NAMALWA (cell line): Measurements from ENCODE around the gene DCAF8L1.
"Not testable (repeated sequence)": the region's sequence is repeated elsewhere in the genome, so short reads cannot be mapped to it uniquely, and the experiment has no call there.

Source experiments
- DNase-seq: peaks from one replicate; pipeline ENCODE4 v3.0.0-alpha.2; 2015; ENCODE audit warnings: low spot score

The DCAF8L1 gene

GRCh38 chrX:27981349-27981748, at the start of gene DCAF8L1:
Gene DCAF8L1 (minus strand): TSS chrX:27981449. CDS start chrX:27981334, 115 bp downstream.
- no peak for DNase-seq

DNA sequence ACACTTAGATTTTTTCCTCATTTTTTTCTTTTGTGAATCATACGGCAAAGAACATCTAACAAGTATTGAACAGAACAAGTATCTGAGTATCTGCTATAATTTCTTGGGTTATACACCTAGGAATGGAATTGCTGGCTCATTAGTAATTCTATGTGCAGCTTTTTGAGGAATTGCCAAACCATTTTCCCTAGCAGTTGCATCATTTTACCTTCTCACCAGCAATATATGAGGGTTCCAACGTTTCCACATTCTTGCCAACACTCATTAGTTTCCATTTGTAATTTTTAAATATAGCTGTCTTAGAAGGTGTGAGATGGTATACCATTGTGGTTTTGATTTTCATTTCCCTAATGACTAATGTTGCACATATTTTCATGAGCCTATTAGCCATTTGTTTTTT, 41.1 kb upstream of the DCAF8L1 start:
- DNase-seq = no peak

- no peak for DNase-seq
These were observed 35.6 kb upstream of the DCAF8L1 start for GRCh38 chrX:28016823-28017222.

- DNase-seq = no peak
These were observed 34.7 kb upstream of the DCAF8L1 start for GRCh38 chrX:28015993-28016392.

DNA sequence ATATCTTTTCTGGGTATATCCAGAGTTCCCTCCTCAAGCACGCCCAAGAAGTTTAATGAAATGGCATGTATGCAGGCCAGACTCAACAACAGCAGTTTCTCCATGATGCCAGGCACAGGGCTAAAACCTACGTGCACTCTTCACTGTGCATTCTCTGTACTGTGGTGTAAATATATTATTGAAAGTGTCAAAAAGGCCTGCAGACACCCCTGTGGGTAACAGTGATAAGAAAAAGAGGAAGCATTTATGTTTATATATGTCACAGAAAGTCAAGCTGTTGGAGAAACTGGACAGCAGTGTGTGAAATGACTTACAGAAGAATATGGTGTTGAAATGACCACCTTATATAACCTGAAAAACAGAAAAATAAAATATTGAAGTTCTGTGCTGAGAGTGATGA, 29.6 kb upstream of the DCAF8L1 start:
- no peak for DNase-seq

DNA sequence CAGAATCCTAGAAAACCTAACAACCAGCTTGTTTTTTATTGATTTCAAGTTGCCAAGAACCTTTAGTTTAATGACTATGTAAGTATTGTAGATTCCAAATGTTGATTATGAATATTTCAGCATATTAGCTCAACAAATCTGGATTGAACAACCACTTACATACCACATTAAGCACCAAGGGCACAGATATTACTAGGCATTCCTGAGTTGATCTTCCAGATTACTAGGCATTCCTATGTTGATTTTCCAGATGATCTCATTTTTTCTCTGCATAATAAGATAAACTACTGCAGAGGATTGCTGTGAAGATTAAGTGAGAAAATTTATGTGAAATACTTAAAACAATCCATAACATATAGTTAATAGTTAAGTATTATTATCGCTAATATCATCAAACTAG, 17.4 kb upstream of the DCAF8L1 start:
- no peak for DNase-seq

- no peak for DNase-seq
These were observed 16.4 kb upstream of the DCAF8L1 start for GRCh38 chrX:27997622-27998021.

DNA sequence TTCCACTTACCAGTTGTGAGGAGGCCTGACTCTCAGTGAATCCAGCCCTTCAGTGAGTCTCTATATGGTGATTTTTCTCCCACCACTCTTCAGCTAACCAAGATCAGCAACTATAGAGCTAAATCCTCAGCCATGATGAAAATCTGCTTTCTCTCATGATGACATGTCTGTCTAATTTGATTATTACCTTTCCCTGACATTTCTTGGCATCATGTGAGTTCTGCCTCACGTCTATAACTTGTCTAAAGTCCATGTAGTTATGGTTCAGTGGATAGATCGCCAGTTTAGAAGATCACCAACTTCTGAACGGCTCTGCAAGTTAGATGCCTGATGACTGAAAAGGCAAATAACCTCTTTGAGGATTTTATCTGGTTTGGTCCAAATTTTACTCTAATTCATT, 14.9 kb upstream of the DCAF8L1 start:
- no peak for DNase-seq

- DNase-seq = no peak
These were observed 14.4 kb upstream of the DCAF8L1 start for GRCh38 chrX:27995611-27996010.

DNA sequence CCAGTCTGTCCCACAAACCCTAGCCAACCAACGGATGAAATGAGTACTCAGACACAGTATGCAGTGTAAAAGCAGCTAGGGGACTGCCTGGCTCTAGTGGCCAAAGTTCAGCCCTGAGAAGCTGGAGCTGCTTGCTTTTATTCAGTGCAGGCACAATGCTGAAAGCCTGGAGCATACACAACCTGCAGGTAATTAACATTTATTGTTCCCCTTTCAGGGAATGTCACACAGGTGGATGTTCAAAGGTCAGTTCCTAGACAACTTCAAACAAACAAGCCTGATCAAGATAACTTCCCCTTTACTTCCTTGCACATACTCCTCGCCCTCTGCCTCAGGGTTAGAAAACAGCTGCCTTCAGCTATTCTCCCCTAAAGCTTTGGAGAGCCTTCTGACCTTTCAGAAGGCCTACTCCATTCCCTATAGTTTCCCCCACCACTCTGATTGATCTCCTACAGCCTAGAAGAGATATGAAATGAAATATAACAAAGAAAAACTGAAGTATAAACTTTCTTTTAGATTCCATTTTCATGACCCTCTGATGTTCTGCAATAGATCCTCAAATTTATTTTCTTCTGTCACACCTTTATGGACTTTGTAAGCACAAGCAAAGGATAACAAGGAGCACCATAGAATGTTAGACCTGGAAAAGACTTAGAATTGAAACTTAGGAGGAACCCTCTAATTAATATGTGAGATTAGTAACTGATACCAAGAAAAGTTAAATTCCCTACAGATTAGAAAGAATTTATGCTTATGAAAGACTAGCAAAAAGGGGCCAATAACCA, 6.8 kb upstream of the DCAF8L1 start:
- no peak for DNase-seq

GRCh38 chrX:27976934-27977333, 4.3 kb downstream of the DCAF8L1 start:
- DNase-seq = not testable (repeated sequence)

DNA sequence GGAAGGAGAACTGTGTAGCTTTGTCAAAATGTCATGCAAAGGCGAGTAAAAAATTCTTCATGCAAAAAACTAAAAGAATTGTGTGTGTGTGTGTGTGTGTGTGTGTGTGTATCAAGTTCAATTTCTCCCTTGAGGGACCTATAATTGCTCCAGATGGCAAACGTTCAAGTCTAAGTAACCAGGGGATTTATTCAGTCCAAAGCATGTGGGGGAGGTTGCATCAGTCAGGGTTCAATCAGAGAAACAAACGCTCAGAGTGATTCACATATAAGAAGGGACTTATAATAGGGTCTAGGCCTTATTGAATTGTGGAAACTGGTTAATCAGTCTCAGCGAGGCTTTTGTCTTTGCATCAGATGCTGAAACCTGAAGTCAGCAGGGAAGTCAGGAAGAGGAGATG, 5.0 kb downstream of the DCAF8L1 start:
- no peak for DNase-seq

DNA sequence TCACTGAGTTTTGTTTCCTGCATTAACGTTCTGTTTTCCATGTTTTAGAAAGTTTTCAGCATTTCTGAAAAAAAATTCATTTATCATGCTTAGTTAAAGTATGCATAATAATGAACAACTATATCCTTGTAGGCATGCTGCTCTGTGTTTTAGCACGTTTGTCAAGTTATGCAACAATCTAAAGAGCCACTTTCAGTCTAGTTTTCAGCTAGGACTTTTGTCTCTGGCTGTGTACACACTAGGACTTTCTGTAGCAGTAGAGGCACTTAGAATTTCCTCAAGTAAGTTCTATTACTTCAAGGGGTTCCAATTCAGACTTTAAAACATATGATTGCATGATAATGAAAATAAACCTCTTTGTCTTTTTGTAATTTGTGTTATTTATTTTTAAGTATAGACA, 12.4 kb downstream of the DCAF8L1 start:
- no peak for DNase-seq

GRCh38 chrX:27968352-27968751, 12.9 kb downstream of the DCAF8L1 start:
- DNase-seq = no peak

- DNase-seq = no peak
These were observed 14.3 kb downstream of the DCAF8L1 start for GRCh38 chrX:27966955-27967354.

DNA sequence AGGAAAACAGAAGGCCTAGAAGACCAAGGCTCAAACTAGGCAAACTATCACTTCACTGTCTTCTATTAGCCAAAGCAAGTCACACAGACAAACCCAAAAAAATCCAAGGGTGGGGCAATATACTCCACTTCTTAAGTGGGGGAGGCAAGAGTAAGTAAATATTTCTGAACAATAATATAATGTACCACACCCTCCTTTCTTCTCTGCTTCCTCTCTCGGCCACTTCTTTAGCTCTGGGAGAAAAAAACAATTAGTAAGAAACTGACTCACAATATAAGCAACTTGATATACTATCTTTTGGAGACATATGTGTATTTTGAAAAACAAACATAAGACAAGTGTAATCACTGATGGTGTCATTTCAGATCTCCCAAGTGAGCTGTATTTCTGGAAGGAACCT, 14.8 kb downstream of the DCAF8L1 start:
- no peak for DNase-seq

DNA sequence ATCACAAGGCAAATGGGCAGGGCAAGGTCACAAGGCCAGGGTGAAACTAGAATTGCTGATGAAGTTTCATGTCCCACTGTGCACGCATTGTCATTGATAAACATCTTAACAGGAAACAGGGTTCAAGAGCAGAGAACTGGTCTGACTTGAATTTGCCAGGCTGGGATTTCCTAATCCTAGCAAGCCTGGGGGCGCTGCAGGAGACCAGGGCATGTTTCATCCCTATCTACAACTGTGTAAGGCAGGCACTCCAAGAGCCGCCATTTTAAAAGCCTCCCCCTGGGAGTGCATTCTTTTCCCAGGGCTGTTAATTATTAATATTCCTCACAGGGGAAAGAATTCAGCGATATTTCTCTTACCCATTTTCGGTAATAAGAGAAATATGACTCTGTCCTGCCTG, 15.9 kb downstream of the DCAF8L1 start:
- DNase-seq = not testable (repeated sequence)

DNA sequence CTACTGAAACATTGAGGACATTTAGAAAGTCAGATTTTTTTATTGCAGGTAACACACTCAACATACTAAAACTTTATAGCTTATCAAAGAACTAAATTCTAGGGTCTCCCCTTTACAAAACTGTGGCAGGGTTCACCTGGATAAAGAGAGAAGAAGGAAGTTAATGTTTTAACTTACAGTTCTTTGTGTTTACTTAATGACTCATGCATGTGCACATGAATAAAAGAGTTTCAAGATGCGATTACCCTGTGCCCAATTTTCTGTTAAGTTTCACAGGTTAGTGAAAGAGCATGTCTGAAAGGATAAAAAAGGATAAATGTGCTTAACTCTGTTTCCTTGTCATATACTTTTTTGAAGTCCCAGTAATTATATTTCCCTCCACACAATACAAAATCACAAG, 16.8 kb downstream of the DCAF8L1 start:
- DNase-seq = no peak

DNA sequence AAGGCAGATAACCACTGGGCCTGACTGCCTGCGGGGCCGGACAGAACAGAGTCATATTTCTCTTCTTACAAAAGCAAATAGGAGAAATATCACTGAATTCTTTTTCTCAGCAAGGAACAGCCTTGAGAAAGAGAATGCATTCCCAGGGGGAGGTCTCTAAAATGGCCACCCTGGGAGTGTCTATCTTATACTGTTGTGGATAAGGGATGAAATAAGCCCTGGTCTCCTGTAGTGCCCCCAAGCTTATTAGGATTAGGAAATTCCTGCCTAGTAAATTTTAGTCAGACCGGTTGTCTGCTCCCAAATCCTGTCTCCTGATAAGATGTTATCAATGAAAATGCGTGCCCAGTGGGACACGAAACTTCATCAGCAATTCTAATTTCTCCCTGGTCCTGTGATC, 20.8 kb downstream of the DCAF8L1 start:
- DNase-seq = not testable (repeated sequence)

- DNase-seq = no peak
These were observed 28.1 kb downstream of the DCAF8L1 start for GRCh38 chrX:27953171-27953570.

DNA sequence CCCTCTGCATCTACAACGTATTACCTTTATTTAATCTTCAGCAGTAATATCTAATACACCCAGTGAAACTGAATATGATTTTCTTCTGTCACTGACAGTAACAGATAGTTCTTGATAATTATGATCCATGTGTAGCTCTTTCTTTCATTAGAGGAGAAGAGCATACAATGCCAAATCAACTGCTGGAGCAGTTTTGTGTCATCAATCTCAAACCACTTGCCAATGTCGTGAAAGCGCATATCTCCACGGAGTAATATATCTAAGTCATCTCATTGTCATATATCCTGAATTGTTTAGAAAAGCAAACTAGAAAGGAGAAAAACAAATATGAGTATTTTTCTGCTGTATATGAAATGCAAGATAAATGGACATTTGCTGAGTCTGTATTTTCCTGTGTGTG, 47.9 kb downstream of the DCAF8L1 start:
- DNase-seq = no peak
